HG03045 (cell line): ENCODE data around the gene CYP2W1.
"Not testable (repeated sequence)": the region's sequence is repeated elsewhere in the genome, so short reads cannot be mapped to it uniquely, and the experiment has no call there.

Experiments
- ATAC-seq: cut with Tn5 transposase; IDR thresholded peaks from one replicate; pipeline ENCODE4 v1.9.1; 2021; ENCODE audit warnings: mild to moderate bottlenecking, moderate library complexity; ENCODE audit not compliant: unreplicated experiment

Gene CYP2W1

GRCh38 chr7:992709-993607 is 10.0 kb downstream of the CYP2W1 start:
- ATAC-seq: peak; percentile 82

- ATAC-seq: no peak
Observed at GRCh38 chr7:994592-995308, 11.8 kb downstream of the CYP2W1 start.

- ATAC-seq: no peak
Observed at GRCh38 chr7:995571-995970, 12.6 kb downstream of the CYP2W1 start.

DNA sequence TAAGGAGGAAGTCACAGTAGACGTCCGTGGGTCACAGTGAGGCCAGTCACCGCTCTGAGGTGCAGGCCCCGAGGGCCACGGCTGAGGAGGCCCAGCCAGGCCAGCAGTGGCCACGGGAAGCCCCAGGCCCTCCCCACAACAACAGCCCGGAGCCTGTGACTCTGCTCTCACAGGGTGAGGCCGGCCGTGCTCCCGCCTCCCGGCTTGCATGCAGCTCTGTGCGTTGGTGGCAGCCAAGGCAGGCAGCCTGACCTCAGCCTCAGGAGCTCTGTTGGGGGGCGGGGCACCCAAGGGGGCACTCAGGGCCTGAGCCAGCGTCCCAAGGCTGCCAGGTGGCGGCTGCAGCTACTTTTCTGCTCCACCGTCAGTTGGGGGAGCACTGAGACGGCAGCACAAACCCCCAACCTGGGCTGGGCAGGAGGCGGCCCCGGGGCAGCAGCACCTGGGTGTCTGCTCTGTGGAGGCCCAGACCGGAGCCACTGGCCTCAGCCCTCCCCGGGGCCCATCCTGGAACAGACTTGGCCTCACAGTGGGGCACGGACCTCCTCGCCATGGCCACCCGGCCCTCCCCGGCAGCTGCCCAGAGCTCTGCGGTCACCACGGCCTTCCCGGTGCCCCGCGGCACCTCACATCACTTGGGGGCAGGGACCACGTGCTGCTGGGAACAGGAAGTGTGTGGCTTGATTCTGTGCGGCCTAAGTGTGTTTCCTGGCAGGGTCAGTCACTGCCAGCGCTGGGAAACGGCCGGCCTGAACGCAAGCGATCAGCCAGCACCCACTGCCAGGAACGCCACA is 13.3 kb downstream of the CYP2W1 start:
- no peak for ATAC-seq

DNA sequence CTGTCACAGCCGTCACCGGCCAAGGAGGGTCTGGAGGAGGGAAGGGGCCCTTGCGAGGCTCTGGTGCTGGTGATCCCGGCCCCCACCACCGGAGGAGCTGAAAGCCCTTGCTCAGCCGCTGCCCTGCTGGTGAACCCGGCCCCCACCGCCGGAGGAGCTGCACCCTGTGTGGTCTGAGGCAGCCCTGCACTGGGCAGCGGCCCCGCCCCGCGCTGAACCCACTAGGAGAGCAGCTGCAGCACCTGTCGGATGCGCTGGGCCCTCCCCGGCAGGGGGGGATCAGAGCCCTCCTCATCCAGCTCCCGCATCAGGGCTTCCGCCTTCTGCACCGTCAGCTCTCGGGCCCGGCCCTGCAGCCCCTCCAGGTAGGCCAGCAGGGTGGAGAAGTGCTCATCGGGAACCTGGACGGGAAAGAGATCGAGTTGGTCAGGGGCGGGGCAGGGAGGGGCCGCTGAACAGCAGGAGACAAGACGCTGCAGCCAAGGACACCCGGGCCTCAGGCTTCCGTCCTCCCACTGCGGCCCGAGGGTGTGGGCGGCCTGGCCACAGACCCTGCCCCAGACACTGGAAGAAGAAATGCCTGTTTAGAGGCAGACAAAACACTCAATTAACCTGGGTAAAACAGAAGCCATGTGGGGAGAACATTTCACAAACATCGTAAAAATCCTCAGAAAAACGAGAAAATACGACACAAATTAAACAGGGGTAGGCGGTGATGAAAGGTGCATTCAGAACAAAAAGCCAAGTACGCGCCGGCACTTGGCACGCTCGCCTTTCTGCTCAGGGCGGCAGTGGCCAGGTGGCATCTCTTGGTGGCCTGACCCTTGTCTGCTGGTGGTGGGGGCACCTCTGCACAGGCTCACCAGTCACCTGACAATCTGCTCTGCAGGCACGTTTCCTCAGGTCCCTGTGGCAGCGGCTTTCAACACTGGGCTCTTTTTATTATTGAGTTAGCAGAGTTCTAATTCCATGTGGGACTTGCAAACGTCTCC is 14.7 kb downstream of the CYP2W1 start:
- no peak for ATAC-seq

DNA sequence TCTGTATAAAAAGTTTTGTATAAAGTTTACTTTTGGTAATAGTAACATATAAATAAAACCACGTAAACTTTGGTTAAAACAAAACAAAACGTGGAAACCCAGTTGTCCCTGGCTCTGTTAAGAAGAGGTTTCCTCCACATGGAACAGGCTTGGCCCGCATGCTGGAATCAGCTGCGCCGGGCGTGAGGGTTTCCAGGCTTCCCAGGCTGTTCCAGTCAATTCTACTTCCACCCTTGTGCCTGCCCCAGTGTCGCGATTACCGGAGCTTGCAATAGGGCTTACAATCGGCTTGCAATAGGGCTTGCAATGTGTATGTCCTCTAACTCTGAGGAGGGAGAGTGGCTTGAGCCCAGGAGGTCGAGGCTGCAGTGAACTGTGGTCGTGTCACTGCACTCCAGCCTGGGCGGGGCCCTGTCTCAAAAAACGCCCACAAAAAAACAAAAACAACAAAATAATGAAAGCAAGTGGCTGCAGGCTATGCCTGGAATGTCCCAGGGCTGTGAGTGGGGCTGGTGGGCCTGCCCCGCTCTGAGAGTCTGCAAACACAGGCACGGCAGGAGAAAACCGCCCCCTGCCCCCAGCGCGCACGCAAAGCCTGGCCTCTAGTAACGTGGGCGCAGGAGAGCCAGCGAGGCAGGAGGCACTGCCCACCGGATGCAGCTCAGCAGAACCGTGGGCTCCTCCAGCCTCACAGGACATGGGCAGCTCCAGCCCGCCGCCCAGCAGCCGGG is 16.3 kb downstream of the CYP2W1 start:
- ATAC-seq: no peak

- no peak for ATAC-seq
Observed at GRCh38 chr7:999941-1000935, 17.3 kb downstream of the CYP2W1 start.

DNA sequence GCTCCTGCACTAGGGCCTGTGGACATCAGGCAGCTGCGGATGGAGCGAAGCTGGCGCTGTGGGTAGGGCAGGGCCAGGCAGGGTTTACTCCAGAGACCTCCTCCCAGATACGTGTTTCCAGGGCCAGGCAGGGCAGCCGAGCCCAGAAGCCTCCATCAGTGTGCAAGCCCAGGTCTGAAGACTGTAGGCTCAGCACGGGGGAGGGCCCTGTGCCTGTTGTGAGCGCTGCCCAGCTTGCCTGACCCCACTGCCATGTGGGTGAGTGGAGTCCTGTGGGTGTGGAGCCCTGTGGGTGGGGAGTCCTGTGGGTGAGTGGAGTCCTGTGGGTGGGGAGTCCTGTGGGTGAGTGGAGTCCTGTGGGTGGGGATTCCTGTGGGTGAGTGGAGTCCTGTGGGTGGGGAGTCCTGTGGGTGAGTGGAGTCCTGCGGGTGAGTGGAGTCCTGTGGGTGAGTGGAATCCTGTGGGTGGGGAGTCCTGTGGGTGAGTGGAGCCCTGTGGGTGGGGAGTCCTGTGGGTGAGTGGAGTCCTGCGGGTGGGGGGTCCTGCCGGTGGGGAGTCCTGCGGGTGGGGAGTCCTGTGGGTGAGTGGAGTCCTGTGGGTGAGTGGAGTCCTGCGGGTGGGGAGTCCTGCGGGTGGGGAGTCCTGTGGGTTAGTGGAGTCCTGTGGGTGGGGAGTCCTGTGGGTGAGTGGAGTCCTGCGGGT is 18.2 kb downstream of the CYP2W1 start:
- ATAC-seq: not testable (repeated sequence)

GRCh38 chr7:1002026-1002425 is 19.0 kb downstream of the CYP2W1 start:
- ATAC-seq: not testable (repeated sequence)

- not testable (repeated sequence) for ATAC-seq
Observed at GRCh38 chr7:1002445-1002844, 19.5 kb downstream of the CYP2W1 start.

DNA sequence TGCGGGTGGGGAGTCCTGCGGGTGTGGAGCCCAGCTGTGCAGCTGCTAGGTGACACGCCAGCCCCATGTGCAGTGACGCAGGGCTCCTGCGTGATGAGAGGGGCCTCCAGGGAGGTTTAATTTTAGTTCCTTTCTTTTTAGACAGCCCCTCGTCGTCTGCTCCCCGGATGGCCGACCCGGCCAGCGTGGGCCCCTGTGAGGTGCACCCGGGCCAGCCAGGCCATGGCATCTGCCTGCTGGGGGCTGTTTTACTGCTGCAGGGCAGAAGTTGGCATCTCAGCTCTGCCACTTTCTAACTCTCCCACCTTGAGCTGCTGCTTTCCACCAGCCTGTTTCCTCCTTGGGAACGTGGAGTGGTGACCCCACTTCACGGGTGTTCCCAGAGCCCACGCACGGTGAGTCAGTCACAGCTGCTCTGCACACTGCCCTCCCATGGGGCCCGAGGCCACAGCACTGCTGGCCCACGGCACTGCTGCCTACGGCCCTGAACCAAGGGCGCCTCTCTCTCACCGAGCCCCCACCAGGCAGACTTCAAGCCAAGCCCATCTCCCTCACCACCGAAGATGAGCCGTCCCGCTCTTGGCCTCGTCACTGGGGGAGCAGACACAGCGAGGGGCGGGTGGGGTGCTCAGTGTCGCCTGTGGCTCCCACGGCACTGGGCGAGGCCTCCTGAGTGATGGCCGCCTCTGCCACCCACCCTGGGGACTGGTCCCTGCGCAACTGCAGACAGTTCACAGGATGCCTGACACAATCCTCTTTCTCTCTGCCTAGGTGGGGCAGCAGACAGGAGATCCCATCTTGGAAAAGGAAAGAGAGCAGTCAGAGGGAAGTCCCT is 21.3 kb downstream of the CYP2W1 start:
- no peak for ATAC-seq

DNA sequence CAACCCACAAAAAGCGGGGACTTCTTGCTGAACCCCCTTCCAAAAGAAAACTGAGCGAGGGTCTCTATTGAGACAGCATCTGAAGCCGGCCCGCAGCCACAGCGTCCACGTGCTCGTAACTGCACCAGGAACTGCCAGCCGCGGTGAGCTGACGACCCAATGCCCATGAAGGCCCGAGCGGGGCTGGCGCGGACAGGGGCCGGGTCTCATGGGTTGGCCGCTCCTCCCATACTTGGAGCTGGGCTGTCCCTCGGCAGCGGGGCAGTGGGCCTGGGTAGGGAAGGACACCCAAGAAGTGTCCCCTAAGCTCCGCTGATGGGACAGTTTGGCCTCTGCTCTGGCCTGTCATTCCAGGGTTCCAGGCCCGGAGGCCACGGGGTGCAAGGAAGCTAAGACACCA is 22.3 kb downstream of the CYP2W1 start:
- ATAC-seq: no peak

DNA sequence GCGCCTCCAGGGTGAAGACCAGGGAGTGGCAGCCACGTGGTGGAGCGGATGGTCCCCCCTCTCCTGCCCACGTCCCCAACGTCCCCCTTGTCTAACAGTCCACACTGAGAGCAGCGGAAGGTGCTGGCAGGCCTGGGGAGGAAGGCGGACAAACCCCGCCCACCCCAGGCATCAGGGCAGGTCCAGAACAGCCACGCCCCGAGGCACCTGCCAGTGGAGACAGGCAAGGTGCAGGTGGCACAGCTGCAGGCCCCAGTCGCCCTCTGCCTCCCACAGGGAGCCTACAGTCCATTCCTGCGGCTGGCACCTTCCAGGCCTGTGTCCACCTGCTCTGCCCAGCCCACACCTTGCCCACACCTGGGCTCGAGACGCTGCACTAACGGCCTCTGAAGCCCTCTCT is 24.9 kb downstream of the CYP2W1 start:
- no peak for ATAC-seq

DNA sequence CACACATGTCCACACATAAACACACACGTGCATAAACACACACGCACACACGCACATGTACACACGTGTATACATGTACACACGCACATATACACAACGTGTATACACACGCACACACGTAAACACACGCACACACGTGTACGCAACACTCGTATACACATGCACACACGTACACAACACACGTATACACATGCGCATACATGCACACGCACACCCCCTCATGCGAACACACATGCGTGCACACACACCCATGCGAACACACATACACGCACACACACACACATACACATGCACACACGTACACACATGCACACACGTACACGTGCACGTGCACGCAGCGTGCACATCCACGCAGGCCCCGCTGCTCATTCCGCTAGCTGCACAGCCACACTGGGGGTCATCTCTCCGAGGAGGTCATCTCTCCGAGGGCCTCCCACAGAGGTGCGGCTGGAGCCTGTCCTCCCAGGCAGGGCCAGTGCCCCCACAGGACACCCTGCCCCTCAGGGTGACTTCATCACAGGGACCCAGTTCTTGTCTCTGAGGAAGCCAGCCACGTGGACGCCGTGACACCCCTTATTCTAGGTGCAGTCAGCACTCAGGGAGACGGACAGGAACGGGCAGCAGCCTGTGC is 25.9 kb downstream of the CYP2W1 start:
- ATAC-seq: no peak

- ATAC-seq: no peak
Observed at GRCh38 chr7:1009747-1010146, 26.8 kb downstream of the CYP2W1 start.

DNA sequence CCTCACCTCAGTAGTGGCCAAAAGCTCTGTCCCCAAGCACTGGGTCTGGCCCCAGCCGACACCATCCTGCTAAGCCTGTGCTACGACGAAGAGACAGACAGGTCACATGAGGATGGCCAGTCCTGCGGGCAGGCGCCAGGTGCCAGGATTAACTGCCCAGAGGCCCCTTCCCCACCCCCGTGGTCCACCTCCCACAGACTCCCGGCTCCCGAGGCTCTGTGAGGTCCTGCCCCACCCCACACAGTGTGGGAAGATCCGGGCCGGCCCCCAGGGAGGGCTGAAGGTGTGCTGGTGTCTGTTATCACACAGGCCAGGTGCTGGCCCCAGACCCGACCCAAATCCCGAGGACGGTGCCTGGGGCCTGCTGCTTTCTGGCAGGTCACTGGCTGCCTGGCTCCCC is 27.2 kb downstream of the CYP2W1 start:
- no peak for ATAC-seq
